H1 (cell line): ENCODE results near the gene ELAVL1. TPM values are rescaled to one million over a fixed set of nuclear protein-coding genes. Genes with fewer than 3 reads are reported as not detected.
"Not testable (repeated sequence)": the region's sequence is repeated elsewhere in the genome, so short reads cannot be mapped to it uniquely, and the experiment has no call there.

Experiments used
- CTCF ChIA-PET: fragments of 300-600 bp; sonication (Branson Sonifier 250); formaldehyde crosslinking; loops from one replicate; lab custom pipeline; 2021; ENCODE audit not compliant: partially characterized antibody; lab: Charles Lee
- POLR2A ChIA-PET: fragments of 300-600 bp; sonication (Branson Sonifier 250); formaldehyde crosslinking; loops from one replicate; lab custom pipeline; 2021; ENCODE audit warnings: inconsistent platforms; ENCODE audit not compliant: partially characterized antibody; lab: Charles Lee
- DNase-seq, 2 experiments: peaks; one replicate each; pipeline versions ENCODE4 v3.0.0 to v3.0.0-alpha.2; 2010 to 2022; ENCODE audit warnings: low spot score in 2 of 2, low read depth in 1 of 2, mixed read lengths in 1 of 2
- FAIRE-seq: peaks from 2 replicates; lab custom pipeline; 2011; peaks lifted over from hg19 to GRCh38; lab: Jason Lieb, UNC
- H2AFZ ChIP-seq: 2 replicates; pipeline ENCODE4 v1.8.1; 2012; ENCODE audit warnings: low read length, inconsistent platforms
- H2AK5ac ChIP-seq: 2 replicates; pipeline ENCODE4 v1.6.1; 2013; ENCODE audit warnings: low read depth, low read length
- H2BK120ac ChIP-seq: replicated peaks from 2 replicates; pipeline ENCODE3; 2013; ENCODE audit warnings: low read depth, low read length, inconsistent platforms
- H2BK12ac ChIP-seq: 2 replicates; pipeline ENCODE4 v1.6.1; 2013; ENCODE audit warnings: low read depth, low read length
- H2BK15ac ChIP-seq: 2 replicates; pipeline ENCODE4 v1.6.1; 2013; ENCODE audit warnings: low read length
- H2BK20ac ChIP-seq: 2 replicates; pipeline ENCODE4 v1.6.1; 2013; ENCODE audit warnings: low read length
- H2BK5ac ChIP-seq: 2 replicates; pipeline ENCODE4 v1.6.1; 2013; ENCODE audit warnings: low read depth, low read length
- H3K14ac ChIP-seq: 2 replicates; pipeline ENCODE4 v1.6.1; 2013; ENCODE audit warnings: inconsistent platforms; ENCODE audit not compliant: insufficient read length
- H3K18ac ChIP-seq: 2 replicates; pipeline ENCODE4 v1.6.1; 2013; ENCODE audit warnings: low read length; ENCODE audit errors: extremely low read depth
- H3K23ac ChIP-seq: 2 replicates; pipeline ENCODE4 v1.6.1; 2013; ENCODE audit warnings: inconsistent platforms; ENCODE audit not compliant: insufficient read length
- H3K23me2 ChIP-seq: 2 replicates; pipeline ENCODE4 v1.6.1; 2013; ENCODE audit warnings: low read depth, low read length
- H3K27ac ChIP-seq: 2 replicates; pipeline ENCODE4 v1.6.1; 2011; ENCODE audit warnings: low read depth, low read length, inconsistent platforms
- H3K27me3 ChIP-seq, 4 experiments: replicated peaks in 1 of 4; 1 replicate in 1 of 4; 2 replicates in 3 of 4; pipeline versions ENCODE4 v1.6.1 to v1.8.1; 2011 to 2013; ENCODE audit warnings: low read length in 3 of 4, mild to moderate bottlenecking in 3 of 4, inconsistent platforms in 2 of 4, mixed read lengths in 2 of 4, moderate library complexity in 1 of 4; ENCODE audit not compliant: control insufficient read depth in 3 of 4, insufficient read depth in 3 of 4; ENCODE audit errors: extremely low read depth in 1 of 4
- H3K36me3 ChIP-seq, 4 experiments: 2 replicates each; pipeline versions ENCODE4 v1.6.1 to v1.8.1; 2011 to 2013; ENCODE audit warnings: mild to moderate bottlenecking in 4 of 4, low read length in 3 of 4, moderate library complexity in 2 of 4, control low read depth in 1 of 4, inconsistent platforms in 1 of 4; ENCODE audit not compliant: insufficient read depth in 4 of 4, control insufficient read depth in 2 of 4
- H3K4ac ChIP-seq: replicated peaks from 2 replicates; pipeline ENCODE3; 2013; ENCODE audit warnings: low read length, low read depth, mixed read lengths, inconsistent platforms; ENCODE audit not compliant: insufficient read length
- H3K4me1 ChIP-seq, 4 experiments: replicated peaks in 1 of 4; 1 replicate in 1 of 4; 2 replicates in 3 of 4; pipeline versions ENCODE4 v1.6.1 to v1.8.1; 2011 to 2013; ENCODE audit warnings: low read length in 3 of 4, inconsistent platforms in 2 of 4, mixed read lengths in 1 of 4; ENCODE audit not compliant: insufficient read depth in 4 of 4, control insufficient read depth in 3 of 4
- H3K4me2 ChIP-seq, 2 experiments: 2 replicates each; pipeline versions ENCODE4 v1.6.1 to v1.8.1; 2011 to 2013; ENCODE audit warnings: low read depth in 2 of 2, low read length in 2 of 2, control low read depth in 1 of 2, inconsistent platforms in 1 of 2, mild to moderate bottlenecking in 1 of 2; ENCODE audit not compliant: insufficient read depth in 1 of 2
- H3K4me3 ChIP-seq, 4 experiments: fragments of 200-600, 300-600 bp in 1 of 4; sonication (generic), shearing (Covaris generic), sonication (Bioruptor Twin) in 1 of 4; 2 replicates each; pipeline versions ENCODE4 v1.5.1 to v1.8.1; 2011 to 2016; ENCODE audit warnings: low read length in 4 of 4, low read depth in 3 of 4, control low read depth in 2 of 4, inconsistent platforms in 2 of 4, mild to moderate bottlenecking in 2 of 4, mixed read lengths in 1 of 4, moderate library complexity in 1 of 4; ENCODE audit not compliant: insufficient read depth in 2 of 4; ENCODE audit errors: extremely low read depth in 1 of 4
- H3K56ac ChIP-seq: replicated peaks from 2 replicates; pipeline ENCODE3; 2013; ENCODE audit warnings: low read depth, mild to moderate bottlenecking, mixed read lengths, low read length, inconsistent platforms; ENCODE audit not compliant: insufficient read length
- H3K79me1 ChIP-seq: 2 replicates; pipeline ENCODE4 v1.6.1; 2013; ENCODE audit warnings: low read depth, low read length, control low read depth
- H3K79me2 ChIP-seq, 2 experiments: 2 replicates each; pipeline versions ENCODE4 v1.6.1 to v1.8.1; 2012 to 2013; ENCODE audit warnings: low read length in 2 of 2, mild to moderate bottlenecking in 2 of 2, inconsistent platforms in 1 of 2; ENCODE audit not compliant: insufficient read depth in 2 of 2, control insufficient read depth in 1 of 2
- H3K9ac ChIP-seq, 4 experiments: replicated peaks in 1 of 4; 1 replicate in 1 of 4; 2 replicates in 3 of 4; pipeline versions ENCODE4 v1.6.1 to v1.8.1; 2011 to 2013; ENCODE audit warnings: low read depth in 3 of 4, low read length in 3 of 4, control low read depth in 2 of 4, mild to moderate bottlenecking in 2 of 4, moderate library complexity in 2 of 4, inconsistent platforms in 1 of 4; ENCODE audit errors: extremely low read depth in 1 of 4
- H3K9me3 ChIP-seq, 2 experiments: 2 replicates each; pipeline versions ENCODE4 v1.6.1 to v1.8.1; 2012 to 2013; ENCODE audit warnings: mild to moderate bottlenecking in 2 of 2, moderate library complexity in 2 of 2, control low read depth in 1 of 2, inconsistent platforms in 1 of 2, low read depth in 1 of 2, low read length in 1 of 2, mixed read lengths in 1 of 2; ENCODE audit not compliant: insufficient read depth in 2 of 2
- H4K20me1 ChIP-seq, 2 experiments: replicated peaks in 1 of 2; 2 replicates each; pipeline versions ENCODE3 to v1.8.1; 2011 to 2013; ENCODE audit warnings: inconsistent platforms in 2 of 2, low read length in 2 of 2, mild to moderate bottlenecking in 1 of 2; ENCODE audit not compliant: insufficient read depth in 2 of 2, control insufficient read depth in 1 of 2
- H4K5ac ChIP-seq: 2 replicates; pipeline ENCODE4 v1.6.1; 2013; ENCODE audit warnings: low read length, low read depth, mixed read lengths, inconsistent platforms; ENCODE audit not compliant: insufficient read length
- H4K8ac ChIP-seq: 2 replicates; pipeline ENCODE4 v1.8.0; 2013; ENCODE audit warnings: mild to moderate bottlenecking, moderate library complexity, low read length, inconsistent platforms; ENCODE audit not compliant: insufficient read depth; ENCODE audit errors: extremely low read depth
- H4K91ac ChIP-seq: replicated peaks from 2 replicates; pipeline ENCODE3; 2013; ENCODE audit warnings: low read length, mixed read lengths, inconsistent platforms; ENCODE audit not compliant: insufficient read length
- MAFK ChIP-seq: IDR thresholded peaks from 2 replicates; pipeline ENCODE4 v1.6.1; 2012; ENCODE audit warnings: low read depth, mild to moderate bottlenecking, improper control_type of control experiment, low read length
- NRF1 ChIP-seq: IDR thresholded peaks from 2 replicates; pipeline ENCODE4 v1.6.1; 2011; ENCODE audit warnings: mild to moderate bottlenecking, low read depth, low read length, improper control_type of control experiment
- RAD21 ChIP-seq, 2 experiments: IDR thresholded peaks in 1 of 2; conservative IDR thresholded peaks in 1 of 2; 2 replicates each; pipeline ENCODE4 v1.6.1; 2011; ENCODE audit warnings: low read depth in 2 of 2, low read length in 2 of 2, improper control_type of control experiment in 1 of 2, inconsistent platforms in 1 of 2, mild to moderate bottlenecking in 1 of 2, moderate library complexity in 1 of 2
- RNF2 ChIP-seq: fragments of 200-900, 300-1000 bp; sonication (generic); IDR thresholded peaks from 2 replicates; pipeline ENCODE4 v1.7.1; 2016; ENCODE audit warnings: borderline replicate concordance, low read depth, mild to moderate bottlenecking, antibody characterized with exemption, low read length; ENCODE audit not compliant: poor library complexity, severe bottlenecking; ENCODE audit errors: missing control alignments
- USF2 ChIP-seq: IDR thresholded peaks from 2 replicates; pipeline ENCODE4 v1.6.1; 2011; ENCODE audit warnings: low read length, improper control_type of control experiment
- WGBS, 2 experiments: shearing (Covaris generic) in 1 of 2; methylation state at CpG; one replicate each; pipeline versions ENCODE4 v1.1.6 to v1.1.7; 2013 to 2015; ENCODE audit warnings: low lambda C conversion rate in 2 of 2, mixed read lengths in 2 of 2, inconsistent platforms in 1 of 2, low coverage in 1 of 2, missing lambda C conversion rate in 1 of 2; ENCODE audit not compliant: insufficient replicate concordance in 2 of 2, insufficient coverage in 1 of 2, insufficient read length in 1 of 2; ENCODE audit errors: extremely low coverage in 1 of 2, missing lambda C conversion rate in 1 of 2; 5-methylcytosine and 5-hydroxymethylcytosine counted together
- polyA plus RNA-seq, 7 experiments: library from polyadenylated mRNA; depleted of rRNA in 3 of 7; stranded (reverse) in 5 of 7; unstranded in 2 of 7; fragments of >200 nt in 5 of 7; fragments of 200-250 nt in 2 of 7; gene quantifications; 1 replicate in 5 of 7; 2 replicates in 1 of 7; 4 replicates in 1 of 7; pipeline versions ENCODE4 v1.2.1 to v1.2.3, GENCODE V29; 2011 to 2013; ENCODE audit warnings: missing spikeins in 2 of 7, mixed read lengths in 2 of 7
- total RNA-seq: library from RNA; stranded (reverse); fragmentation: NEBNext Ultra II Directional; extraction: Animal tissue kit (Norgen Biotek cat#: 25700); gene quantifications from 2 replicates; pipeline ENCODE4 v1.2.1, GENCODE V29; 2021

The ELAVL1 gene
- total and polyA plus RNA-seq, 2 of the 8 experiments (the other 6 are each of a cell fraction or from before 2014, with no cell fraction given), result 56.7 to 163 TPM

- TF ChIP-seq NRF1 (no peak), MAFK (no peak), USF2 (no peak), RAD21 (IDR thresholded peaks at IDR 0.05 in 1 of 2, conservative IDR thresholded peaks at IDR 0.05 in 1 of 2; ENCODE audit: low read depth in 2 of 2, low read length in 2 of 2) (no peak), RNF2 (no peak)
These were observed 43.4 kb downstream of the ELAVL1 start (continued) for GRCh38 chr19:7961920-7962626.

- not testable (repeated sequence) for H4K20me1 ChIP-seq, H2BK20ac ChIP-seq, H4K91ac ChIP-seq, H3K9me3 ChIP-seq, H4K5ac ChIP-seq, H2BK120ac ChIP-seq, H2BK15ac ChIP-seq, H3K9ac ChIP-seq, DNase-seq, H3K27me3 ChIP-seq, H3K4me1 ChIP-seq, H2AFZ ChIP-seq, H3K79me1 ChIP-seq, H3K27ac ChIP-seq, H3K4ac ChIP-seq, H3K23me2 ChIP-seq, H2BK12ac ChIP-seq, H3K18ac ChIP-seq, H2BK5ac ChIP-seq, FAIRE-seq, H2AK5ac ChIP-seq, H3K56ac ChIP-seq, H3K23ac ChIP-seq, H3K4me2 ChIP-seq, H3K79me2 ChIP-seq, H3K14ac ChIP-seq, H4K8ac ChIP-seq, H3K4me3 ChIP-seq
- POLR2A ChIA-PET, result interaction anchor here (0.6 to 4.5 kb wide), 7 partner anchors 8 to 82 kb away, joined by 3 to 23 read pairs (median 3); partner anchors contain the start of genes CTXN1 and TIMM44
- CTCF ChIA-PET, result interaction anchor here (1.1 to 2.9 kb wide), 7 partner anchors 9 to 42 kb away, joined by 3 to 12 read pairs (median 5); partner anchors contain the start of gene TIMM44
- H3K36me3 ChIP-seq, result peaks cover 20 to 51% (median 42%) of the 10 kb centered on the region in 4 experiments
- 94% methylated on average over 4 of the region's 4 CpGs; no CpG with 5 or more reads in 1 of the 2 experiments for WGBS, 2 experiments
These were observed 44.4 kb downstream of the ELAVL1 start for GRCh38 chr19:7961082-7961481.
